Adipose tissue (tissue), 3 donors: ENCODE results near the gene PRPF19. TPM values are rescaled to one million over a fixed set of nuclear protein-coding genes. Genes with fewer than 3 reads are reported as not detected.

ENCODE experiments used
- H3K27ac ChIP-seq: one replicate; pipeline ENCODE4 v1.5.1; 2013; ENCODE audit warnings: low read depth, low read length
- WGBS, 3 donors: extraction: QIAGEN DNeasy Blood & Tissue Kit; methylation state at CpG; one replicate each; pipeline ENCODE4 v1.1.7; 2013; 5-methylcytosine and 5-hydroxymethylcytosine counted together
- polyA plus RNA-seq, 3 donors: library from polyadenylated mRNA; stranded (reverse); fragments of 200-250 nt; gene quantifications; one replicate each; pipeline ENCODE4 v1.2.3, GENCODE V29; 2013
- donor health status: healthy with polysubstance abuse.
- donor health status: Bipolar disorder and iron deficiency.
- donor health status: healthy.

Gene PRPF19
- polyA plus RNA-seq, 3 donors: 42.5 to 61.4 (median 59.6) TPM

DNA sequence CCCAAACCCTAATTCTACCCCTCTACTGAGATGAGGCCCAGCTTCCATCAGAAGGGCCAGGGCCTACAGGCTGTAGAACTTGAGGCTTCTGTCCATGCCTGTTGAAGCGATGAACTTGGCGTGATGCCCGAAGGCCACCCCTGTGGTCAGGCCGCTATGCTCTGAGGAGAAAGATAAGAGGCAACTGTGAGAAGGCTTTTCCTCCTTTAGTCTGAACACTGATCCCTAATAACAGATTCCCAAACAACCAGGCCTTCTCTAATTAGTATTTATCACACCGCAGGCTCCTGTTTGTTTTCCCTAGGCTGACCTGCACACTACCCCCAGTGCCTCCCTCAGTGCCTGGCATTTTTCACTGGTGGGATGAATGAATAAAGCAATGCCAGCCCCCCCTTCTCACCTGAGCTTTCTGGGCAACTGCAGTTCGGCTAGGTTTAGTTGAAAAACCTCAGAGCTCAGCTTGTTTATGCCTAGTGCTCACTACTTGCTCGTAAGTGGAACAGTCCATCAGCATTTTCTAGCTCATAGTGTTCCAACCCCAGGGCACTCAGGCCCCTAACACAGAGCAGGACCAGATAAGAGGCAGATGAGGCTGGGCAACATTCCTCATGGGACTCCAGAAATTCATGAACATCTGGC, 15.2 kb downstream of the PRPF19 start:
- WGBS, 3 donors: 61 to 78% (median 73%) methylated on average over 7 of the region's 7 CpGs
- no peak overlapping the region for H3K27ac ChIP-seq

DNA sequence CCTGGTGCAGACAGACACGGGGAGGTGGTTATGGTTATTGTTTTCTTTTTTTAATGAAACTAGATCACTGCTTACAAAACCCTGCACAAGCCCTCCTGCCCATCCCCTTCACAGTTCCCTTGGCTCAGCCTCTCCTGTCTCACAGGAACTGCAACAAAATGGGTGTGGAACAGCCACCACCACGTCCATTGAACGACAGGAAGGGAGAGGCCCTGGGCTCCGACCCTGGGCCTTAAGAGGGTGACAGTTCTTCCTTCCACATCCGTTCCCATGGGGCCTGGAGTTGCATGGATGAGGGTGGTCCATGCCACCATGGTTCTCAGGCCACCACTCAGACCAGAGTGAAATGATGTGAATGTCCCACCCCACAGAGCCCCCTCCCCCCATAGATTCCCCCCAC, 15.7 kb downstream of the PRPF19 start:
- WGBS, 3 donors: 36 to 79% (median 36%) methylated on average over 5 of the region's 5 CpGs
- no peak overlapping the region for H3K27ac ChIP-seq

DNA sequence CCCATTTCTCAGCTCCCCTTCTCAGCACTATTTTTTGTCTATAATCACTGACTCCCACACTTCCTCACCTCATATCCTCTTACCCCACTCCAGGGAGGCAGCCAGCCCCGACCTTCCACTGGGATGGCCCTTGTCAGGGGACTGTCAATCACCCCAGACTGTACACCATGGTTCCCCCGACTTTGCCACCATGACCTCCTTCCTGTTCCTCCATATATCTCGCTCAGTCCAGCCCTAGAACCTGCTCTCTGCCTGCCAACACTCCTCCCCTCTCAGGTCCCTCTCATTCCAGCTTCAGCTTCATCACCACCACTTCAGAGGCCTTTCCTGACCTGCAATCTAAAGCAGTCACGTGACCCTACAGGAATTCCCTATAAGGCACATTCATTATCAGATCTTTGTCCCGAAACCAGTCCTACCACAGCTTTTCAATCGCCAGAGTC, 16.5 kb downstream of the PRPF19 start:
- WGBS, 3 donors: 45 to 61% (median 58%) methylated on average over 6 of the region's 6 CpGs
- no peak overlapping the region for H3K27ac ChIP-seq

DNA sequence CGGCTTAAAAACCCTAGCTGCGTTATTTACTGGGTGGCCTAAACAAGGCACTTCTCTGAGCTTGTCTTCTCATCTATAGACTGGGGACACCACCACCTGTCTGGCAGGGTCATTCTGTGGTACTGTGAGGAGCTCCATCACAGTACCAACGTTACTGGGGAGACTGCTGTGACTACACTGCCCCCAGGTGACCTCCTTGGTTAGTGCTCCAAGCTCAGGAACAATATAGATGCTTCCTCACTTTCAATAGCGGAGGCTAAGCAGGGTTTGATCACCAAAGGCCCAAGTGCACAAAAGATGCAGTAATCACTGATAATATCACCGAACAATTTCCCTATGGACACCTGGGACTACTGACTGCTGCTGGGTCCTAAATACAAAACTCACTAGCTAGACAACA, 18.8 kb downstream of the PRPF19 start:
- H3K27ac ChIP-seq: no peak overlapping the region
- WGBS, 3 donors: 54 to 60% (median 55%) methylated on average over 5 of the region's 5 CpGs

DNA sequence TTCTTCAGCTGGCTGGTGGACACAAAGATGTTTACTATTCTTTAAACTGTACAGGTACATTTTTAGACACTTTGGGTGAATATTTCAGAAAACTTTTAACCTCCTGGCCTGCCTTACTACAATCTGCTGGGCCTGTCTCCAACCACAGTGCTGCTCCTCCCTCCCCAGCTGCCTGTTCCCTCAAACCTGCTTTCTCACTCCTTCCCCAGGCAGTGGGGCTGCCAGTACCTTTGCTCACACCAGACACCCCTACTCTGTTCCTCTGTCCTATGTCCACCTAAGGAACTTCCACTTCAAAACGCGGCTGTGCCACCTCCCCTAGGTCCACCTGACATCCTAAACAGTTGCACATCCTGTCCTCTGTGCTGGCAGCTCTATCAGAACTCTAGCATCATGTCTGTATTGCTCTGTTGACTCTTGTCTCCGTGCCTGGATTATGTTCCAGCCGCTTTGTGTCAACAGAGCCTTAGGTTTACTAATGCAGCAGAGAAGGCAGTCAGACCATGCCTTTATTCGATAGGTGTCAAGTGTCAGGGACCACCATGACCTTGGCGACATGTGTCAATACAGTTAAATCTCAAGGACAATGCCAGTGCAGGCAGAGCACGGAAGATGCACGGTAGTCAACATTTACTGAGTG, 25.6 kb downstream of the PRPF19 start:
- H3K27ac ChIP-seq: no peak overlapping the region
- 36 to 86% (median 81%) methylated on average over 8 of the region's 8 CpGs for WGBS, 3 donors

DNA sequence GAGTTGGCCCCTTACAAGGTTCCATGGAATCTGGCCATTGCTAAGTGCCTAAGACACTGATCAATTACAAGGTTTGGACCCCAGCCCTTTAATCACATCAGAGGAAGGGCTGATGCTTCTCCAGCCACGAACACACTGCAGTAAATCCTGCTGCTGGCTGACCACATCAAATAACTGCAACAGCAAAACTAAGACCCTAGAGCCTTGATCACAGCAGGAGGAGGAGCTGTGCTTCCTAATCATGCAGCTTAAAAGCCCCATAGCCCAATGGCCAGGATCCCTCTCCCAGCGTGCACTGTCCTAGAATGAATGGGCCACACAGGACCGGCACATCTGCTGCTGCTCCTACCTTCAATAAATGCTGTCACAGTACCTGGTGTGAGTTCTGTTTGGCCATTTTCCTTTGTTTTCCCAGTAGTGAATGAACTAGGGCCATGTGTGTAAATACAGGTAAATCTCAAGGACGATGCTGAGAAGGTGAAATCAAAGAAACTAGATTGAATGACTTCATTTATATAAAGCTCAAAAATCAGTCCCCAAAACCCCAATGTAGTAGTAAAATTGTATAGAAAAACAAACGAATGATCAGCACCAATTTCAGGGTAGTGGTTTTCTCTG, 26.3 kb downstream of the PRPF19 start:
- 56 to 84% (median 80%) methylated on average over 5 of the region's 5 CpGs for WGBS, 3 donors
- no peak overlapping the region for H3K27ac ChIP-seq

DNA sequence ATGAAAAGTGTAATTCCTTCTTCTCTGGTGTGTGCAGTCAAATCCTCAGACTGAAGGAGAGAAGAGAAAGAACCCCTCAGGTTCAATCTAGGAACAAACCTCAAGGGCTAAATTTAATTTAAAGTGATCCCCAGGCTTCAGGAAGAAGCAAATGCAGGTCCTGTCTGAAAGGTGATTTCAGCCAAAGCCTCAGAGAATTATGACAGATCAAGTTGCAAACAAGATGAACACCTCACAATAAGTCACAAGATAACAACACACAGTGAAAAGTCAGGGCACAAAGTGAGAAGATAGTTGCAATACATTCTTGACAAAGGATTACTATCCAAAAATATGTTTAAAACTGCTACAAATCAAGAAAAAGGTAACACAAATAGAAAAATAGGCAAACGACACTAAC, 27.3 kb downstream of the PRPF19 start:
- 64 to 91% (median 82%) methylated on average over 1 of the region's 1 CpG for whole genome bisulfite sequencing, 3 donors
- H3K27ac ChIP-seq: no peak overlapping the region

DNA sequence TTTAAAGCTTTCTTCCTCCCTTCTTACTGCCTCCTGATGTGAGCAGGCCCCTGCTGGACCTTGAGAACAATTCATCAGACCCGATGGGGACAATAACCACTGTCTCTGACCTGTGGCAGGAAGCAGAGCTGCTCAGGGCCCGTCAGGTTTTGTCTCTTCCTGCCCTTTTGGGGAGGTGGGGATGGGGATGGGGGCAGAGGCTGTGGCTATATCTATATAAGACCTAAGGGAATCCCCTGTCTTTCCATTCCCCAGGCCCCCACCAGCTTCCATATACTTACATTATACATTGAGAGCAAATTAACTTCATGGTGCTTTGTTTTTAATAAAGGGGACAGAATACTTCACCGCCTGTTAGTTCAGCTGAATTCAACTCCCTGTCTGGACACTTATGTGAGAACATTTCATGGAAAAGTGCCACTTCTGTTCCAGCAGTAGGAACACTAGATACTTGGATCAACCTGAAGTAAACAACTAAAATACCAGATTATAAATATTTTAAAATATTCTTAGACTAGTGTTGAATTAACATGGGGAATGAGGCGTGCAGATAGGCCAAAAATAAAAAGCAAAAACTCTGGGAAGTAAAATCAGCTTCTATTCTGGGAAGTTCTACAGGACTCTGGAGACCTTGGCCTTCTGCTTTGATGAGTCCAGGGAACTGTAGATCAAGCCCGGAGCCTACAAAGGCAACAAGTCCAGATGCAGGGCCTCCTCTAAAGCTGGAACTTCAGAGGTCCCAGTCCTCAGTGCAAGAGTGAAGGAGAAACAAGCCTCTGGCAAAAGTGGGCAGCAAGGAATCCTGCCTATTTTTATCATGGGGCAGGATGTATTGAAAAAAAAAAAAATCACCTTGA, 27.9 kb downstream of the PRPF19 start:
- 56 to 78% (median 64%) methylated on average over 5 of the region's 5 CpGs for WGBS, 3 donors

DNA sequence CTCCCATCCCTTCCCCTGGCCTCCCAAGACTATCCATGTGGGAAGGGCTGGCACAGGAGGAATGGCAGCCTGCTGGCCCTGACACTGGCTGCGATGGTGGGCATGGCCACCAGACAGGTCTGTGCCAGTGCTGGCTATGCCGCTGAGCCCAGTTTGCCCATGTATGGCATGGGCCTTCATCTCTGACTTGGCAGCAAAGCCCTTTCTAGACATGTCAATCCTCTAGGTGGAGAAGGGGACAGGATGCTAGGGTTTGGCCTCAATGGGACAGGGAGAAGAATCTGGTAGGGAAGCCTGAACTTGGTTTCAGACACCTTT, 30.3 kb downstream of the PRPF19 start:
- no peak overlapping the region for H3K27ac ChIP-seq
- 96 to 100% (median 100%) methylated on average over 2 of the region's 2 CpGs for WGBS, 3 donors

More for the DNA sequence above, 27.9 kb downstream of the PRPF19 start:
- H3K27ac ChIP-seq: no peak overlapping the region

DNA sequence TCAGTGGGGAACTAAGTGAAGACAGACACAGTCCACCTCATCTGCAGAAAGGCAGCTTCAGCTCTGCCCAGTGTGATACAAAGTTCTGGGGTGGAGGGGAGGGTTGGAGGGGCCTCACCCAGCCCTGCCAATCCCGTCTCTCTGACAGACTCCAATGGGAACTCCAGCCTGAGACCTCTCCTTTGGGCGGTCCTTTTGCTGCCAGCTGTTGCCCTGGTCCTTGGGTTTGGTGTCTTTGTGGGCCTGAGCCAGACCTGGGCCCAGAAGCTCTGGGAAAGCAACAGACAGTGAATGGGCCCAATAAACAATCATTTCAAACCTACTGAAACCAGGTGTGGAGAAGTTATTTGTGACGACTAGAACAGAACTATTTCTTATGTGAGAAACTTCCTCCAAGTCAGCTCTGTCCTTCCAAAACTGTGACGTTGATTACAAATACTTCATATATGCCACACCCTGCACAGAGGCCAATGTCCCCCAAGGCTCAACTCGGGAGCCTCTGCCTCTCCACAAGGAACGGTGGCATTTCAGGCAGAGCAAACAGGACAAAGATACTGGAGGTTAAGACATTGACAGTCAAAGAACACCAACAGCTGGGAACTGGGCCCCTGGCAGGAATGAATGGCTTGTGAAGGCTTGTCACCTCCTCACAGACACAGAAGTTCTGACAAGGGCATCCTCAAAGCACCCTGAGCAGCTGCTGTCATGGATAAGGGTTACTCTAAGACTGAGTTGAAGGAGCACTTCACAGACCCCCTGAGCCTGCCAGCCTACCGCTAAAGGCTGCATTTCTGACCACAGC, 30.8 kb downstream of the PRPF19 start:
- H3K27ac ChIP-seq: no peak overlapping the region
- WGBS, 3 donors: 84 to 86% (median 86%) methylated on average over 7 of the region's 7 CpGs

DNA sequence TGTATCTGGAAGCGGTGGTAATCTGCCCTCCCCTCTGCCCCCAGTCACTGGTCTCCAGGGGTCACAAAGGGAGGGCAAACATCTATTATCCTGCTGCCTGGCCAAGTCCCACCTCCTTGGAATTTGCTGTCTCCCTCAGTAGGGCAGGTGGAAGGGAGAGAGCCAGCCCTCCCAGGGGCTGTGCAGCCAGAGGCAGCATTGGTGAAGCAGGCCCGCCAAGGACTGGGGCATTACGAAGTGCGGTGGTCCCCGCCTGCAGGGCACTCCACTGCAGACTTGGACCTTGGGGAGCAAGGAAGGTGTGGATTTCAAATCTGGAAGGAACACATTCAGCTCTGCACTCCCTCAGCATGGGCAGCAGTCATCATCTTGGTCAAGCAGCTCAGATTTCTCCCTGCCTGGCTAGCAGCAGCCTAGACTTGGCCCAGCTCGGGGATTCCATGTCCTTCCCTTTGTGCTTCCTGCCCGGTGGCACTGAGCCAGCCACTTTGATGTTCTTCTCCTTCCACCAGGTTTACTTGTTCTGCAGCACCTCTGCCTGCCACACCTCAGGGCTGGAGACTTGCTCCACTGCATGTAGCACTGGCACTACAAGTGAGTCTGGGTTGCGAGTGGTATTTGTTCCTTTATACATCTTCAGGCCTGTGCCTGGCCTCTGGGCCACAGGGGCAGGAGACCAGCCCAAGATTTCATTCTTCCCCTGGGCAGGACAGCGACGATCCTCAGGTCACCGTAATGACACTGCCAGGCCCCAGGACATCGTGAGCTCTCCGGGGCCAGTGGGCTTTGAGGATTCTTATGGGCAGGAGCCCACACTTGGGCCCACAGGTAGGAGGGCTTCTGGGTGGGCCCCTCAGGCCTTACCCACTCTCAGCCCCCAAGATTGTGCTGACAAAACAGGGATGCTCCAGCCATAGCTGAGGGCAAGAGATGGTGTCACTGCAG, 31.7 kb downstream of the PRPF19 start:
- H3K27ac ChIP-seq: no peak overlapping the region
- WGBS, 3 donors: 88 to 89% (median 89%) methylated on average over 13 of the region's 13 CpGs

DNA sequence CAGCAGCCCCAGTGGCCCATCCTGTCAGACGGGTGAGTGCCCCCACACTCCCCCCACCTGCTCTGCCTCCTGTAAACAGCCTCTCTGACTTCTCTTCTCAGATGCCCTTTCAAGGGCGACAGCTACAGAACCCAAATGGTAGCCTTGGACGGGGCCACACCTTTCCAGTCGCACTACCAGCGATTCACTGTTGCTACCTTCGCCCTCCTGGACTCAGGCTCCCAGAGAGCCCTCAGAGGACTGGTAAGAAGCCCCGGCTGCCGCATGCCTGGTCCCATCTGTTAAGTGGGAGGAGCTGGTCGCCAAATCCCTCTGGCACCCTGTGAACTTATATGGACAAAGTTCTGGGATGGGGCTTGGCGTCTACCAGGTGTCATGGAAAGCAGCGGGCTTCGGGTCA, 32.9 kb downstream of the PRPF19 start:
- WGBS, 3 donors: 78 to 89% (median 85%) methylated on average over 12 of the region's 12 CpGs
- H3K27ac ChIP-seq: no peak overlapping the region

DNA sequence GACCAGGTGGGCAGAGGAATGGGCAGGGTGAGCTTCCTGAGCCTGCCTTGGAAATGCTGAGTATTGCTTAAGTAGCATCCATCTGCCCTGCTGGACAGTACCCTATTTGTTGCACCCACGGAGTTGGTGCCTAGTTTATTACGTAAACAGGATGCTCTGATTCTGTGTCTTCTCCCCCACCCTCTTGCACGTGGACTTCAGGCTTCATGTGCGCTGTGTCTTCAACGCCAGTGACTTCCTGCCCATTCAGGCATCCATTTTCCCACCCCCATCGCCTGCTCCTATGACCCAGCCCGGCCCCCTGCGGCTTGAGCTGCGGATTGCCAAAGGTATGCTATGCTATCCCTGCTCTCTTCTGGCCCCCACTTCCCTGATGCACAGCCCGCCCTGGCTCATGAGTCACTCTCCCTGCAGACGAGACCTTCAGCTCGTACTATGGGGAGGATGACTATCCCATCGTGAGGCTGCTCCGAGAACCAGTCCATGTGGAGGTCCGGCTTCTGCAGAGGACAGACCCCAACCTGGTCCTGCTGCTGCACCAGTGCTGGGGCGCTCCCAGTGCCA, 33.3 kb downstream of the PRPF19 start:
- no peak overlapping the region for H3K27ac ChIP-seq
- 44 to 75% (median 55%) methylated on average over 16 of the region's 16 CpGs for WGBS, 3 donors

DNA sequence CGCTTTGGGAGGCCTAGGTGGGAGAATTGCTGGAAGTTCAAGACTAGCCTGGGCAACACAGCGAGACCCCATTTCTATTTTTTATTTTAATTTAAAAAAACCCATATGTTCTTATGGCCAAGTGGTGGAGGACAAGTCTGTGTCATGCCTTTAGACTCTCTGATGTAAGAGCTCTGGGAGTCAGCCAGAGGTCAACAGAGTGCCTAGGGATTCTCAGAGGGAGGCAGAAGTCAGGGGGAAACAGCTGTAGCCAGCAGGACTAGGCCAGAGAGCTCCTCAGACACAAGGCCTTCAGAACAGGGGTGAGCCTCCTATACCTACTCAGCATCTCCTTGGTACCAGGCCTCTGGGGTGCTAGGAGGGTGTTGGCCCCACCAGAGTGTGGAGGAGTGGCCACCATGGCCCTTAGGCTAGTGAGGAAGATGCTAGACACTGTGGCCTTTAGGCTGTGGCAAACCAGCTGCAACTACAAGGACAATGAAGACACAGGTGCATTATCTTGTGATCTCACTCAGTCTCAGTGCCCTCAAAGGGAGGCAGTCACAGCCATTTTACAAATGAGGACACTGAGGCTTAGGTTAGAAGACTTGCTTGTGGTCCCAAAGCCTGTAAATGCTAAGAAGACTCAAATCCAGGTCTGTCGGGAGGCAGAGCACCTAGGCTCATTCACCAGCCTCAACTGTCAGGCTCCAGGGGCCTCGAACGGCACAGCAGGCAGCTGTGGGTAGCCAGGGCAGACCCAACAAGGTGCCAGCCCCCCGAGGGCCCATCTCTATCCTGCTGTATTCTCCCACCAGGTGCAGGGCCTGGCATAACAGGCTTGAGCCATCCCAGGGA, 34.0 kb downstream of the PRPF19 start:
- 78 to 88% (median 79%) methylated on average over 6 of the region's 6 CpGs for WGBS, 3 donors
- H3K27ac ChIP-seq: no peak overlapping the region

DNA sequence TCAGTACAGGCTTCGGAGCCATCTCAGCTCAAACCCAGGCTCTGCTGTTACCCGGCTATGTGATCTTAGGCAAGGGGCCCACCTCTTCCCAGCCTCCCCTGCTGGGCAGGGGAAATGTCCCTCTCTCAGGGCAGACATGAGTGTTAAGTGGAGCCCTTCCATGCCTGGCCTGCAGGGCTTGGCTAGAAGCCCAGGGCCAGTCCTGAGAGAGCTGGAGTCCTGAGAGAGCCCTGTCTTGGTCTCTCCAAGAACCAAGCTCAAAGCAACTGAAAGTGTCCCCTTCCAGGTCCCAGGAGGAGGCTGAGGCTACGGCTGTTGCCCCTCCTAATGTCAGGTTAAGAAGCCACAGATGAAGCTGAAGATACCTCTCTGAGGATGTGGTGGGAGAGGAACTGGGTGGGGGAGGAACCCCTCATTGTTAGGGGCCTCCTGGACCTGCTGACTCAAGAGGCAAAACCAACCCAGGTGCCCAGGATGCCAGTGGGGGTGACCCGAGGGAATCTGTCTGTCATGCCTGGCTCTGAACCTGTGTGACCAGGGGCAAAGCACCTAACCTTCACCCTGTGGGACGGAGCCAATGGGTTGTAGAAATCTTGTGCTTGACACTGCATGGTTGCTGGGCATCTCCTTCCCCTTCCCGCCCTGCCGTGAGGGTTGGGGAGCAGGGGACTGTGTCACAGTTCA, 34.9 kb downstream of the PRPF19 start:
- WGBS, 3 donors: 60 to 85% (median 60%) methylated on average over 7 of the region's 7 CpGs
- no peak overlapping the region for H3K27ac ChIP-seq
